ENCODE results near the gene LRRN4CL. TPM values are rescaled to one million over a fixed set of nuclear protein-coding genes. Genes with fewer than 3 reads are reported as not detected.
"Not testable (repeated sequence)": the region's sequence is repeated elsewhere in the genome, so short reads cannot be mapped to it uniquely, and the experiment has no call there.

LRRN4CL gene
- total RNA-seq (2014; rRNA removed; shearing (Covaris generic)), result 0.13 and 0.20 TPM in 2 replicates
- polyA plus RNA-seq (2015; cell fraction: cytosol; rRNA removed), result 0.14 and 0.38 TPM in 2 replicates
- 0.40 and 0.57 TPM in 2 replicates for polyA plus RNA-seq (2015; cell fraction: nucleus; rRNA removed)

- DNase-seq (ENCODE audit: low read depth), result peak; percentile 69
Measured at GRCh38 chr11:62689421-62690183, at the start of gene LRRN4CL. TSS of gene LRRN4CL (minus strand) at chr11:62689530. CDS start at chr11:62688508, 1,022 bp downstream.

GRCh38 chr11:62737196-62737595 lies 47.9 kb upstream of the LRRN4CL start:
- DNase-seq (ENCODE audit: low read depth), result no peak

- peak; percentile 54 for DNase-seq (ENCODE audit: low read depth)
Measured at GRCh38 chr11:62732830-62733229, 43.5 kb upstream of the LRRN4CL start.

GRCh38 chr11:62730076-62730475 lies 40.7 kb upstream of the LRRN4CL start:
- DNase-seq (ENCODE audit: low read depth), result not testable (repeated sequence)

- DNase-seq (ENCODE audit: low read depth), result peak; percentile 88
Measured at GRCh38 chr11:62728171-62728988, 39.0 kb upstream of the LRRN4CL start, which contains the start of gene TTC9C. TSS of gene TTC9C (plus strand) at chr11:62728486. CDS start at chr11:62728849, 363 bp downstream.

GRCh38 chr11:62727872-62728170 lies 38.5 kb upstream of the LRRN4CL start:
- peak; percentile 97 for DNase-seq (ENCODE audit: low read depth)

- peak; percentile 99 for DNase-seq (ENCODE audit: low read depth)
Measured at GRCh38 chr11:62727165-62727871, 38.0 kb upstream of the LRRN4CL start, which contains the start of gene HNRNPUL2. TSS of gene HNRNPUL2 (minus strand) at chr11:62727457. CDS start at chr11:62727156, 301 bp downstream.

- no peak for DNase-seq (ENCODE audit: low read depth)
Measured at GRCh38 chr11:62726915-62727164, 37.5 kb upstream of the LRRN4CL start.

- DNase-seq (ENCODE audit: low read depth), result no peak
Measured at GRCh38 chr11:62726156-62726914, 37.0 kb upstream of the LRRN4CL start.

- DNase-seq (ENCODE audit: low read depth), result no peak
Measured at GRCh38 chr11:62725646-62726045, 36.3 kb upstream of the LRRN4CL start.

- no peak for DNase-seq (ENCODE audit: low read depth)
Measured at GRCh38 chr11:62724171-62724570, 34.8 kb upstream of the LRRN4CL start.

- DNase-seq (ENCODE audit: low read depth), result peak; percentile 32
Measured at GRCh38 chr11:62721994-62722393, 32.7 kb upstream of the LRRN4CL start.

- DNase-seq (ENCODE audit: low read depth), result no peak
Measured at GRCh38 chr11:62719302-62719978, 30.1 kb upstream of the LRRN4CL start.

- DNase-seq (ENCODE audit: low read depth), result no peak
Measured at GRCh38 chr11:62716816-62717215, 27.5 kb upstream of the LRRN4CL start.

- no peak for DNase-seq (ENCODE audit: low read depth)
Measured at GRCh38 chr11:62716206-62716605, 26.9 kb upstream of the LRRN4CL start.

- no peak for DNase-seq (ENCODE audit: low read depth)
Measured at GRCh38 chr11:62715150-62716130, 26.1 kb upstream of the LRRN4CL start.

- DNase-seq (ENCODE audit: low read depth), result no peak
Measured at GRCh38 chr11:62713343-62713742, 24.0 kb upstream of the LRRN4CL start.

- DNase-seq (ENCODE audit: low read depth), result no peak
Measured at GRCh38 chr11:62712861-62713260, 23.5 kb upstream of the LRRN4CL start.

GRCh38 chr11:62712276-62712812 lies 23.0 kb upstream of the LRRN4CL start:
- DNase-seq (ENCODE audit: low read depth), result no peak
